ENCODE results near the gene AR. TPM values are rescaled to one million over a fixed set of nuclear protein-coding genes. Genes with fewer than 3 reads are reported as not detected.

The AR gene
- total and polyA plus RNA-seq, 10 of the 15 experiments (the other 5 are each of a cell fraction or from before 2014, with no cell fraction given) = 0.07 to 0.09 (median 0.08) TPM; not detected in 7

GRCh38 chrX:67613366-67613765 lies 69.5 kb downstream of the AR start:
- no peaks in the 10 kb centered on the region for H3K27me3 ChIP-seq (replicated peaks in 1 of 2; ENCODE audit: control insufficient read depth in 2 of 2, insufficient read depth in 2 of 2, low read length in 1 of 2)
- no TSS peak for BruUV-seq (replicated peaks)
- no peak overlapping the region for H3K4me3 ChIP-seq
- TF ChIP-seq, protein P1, sequence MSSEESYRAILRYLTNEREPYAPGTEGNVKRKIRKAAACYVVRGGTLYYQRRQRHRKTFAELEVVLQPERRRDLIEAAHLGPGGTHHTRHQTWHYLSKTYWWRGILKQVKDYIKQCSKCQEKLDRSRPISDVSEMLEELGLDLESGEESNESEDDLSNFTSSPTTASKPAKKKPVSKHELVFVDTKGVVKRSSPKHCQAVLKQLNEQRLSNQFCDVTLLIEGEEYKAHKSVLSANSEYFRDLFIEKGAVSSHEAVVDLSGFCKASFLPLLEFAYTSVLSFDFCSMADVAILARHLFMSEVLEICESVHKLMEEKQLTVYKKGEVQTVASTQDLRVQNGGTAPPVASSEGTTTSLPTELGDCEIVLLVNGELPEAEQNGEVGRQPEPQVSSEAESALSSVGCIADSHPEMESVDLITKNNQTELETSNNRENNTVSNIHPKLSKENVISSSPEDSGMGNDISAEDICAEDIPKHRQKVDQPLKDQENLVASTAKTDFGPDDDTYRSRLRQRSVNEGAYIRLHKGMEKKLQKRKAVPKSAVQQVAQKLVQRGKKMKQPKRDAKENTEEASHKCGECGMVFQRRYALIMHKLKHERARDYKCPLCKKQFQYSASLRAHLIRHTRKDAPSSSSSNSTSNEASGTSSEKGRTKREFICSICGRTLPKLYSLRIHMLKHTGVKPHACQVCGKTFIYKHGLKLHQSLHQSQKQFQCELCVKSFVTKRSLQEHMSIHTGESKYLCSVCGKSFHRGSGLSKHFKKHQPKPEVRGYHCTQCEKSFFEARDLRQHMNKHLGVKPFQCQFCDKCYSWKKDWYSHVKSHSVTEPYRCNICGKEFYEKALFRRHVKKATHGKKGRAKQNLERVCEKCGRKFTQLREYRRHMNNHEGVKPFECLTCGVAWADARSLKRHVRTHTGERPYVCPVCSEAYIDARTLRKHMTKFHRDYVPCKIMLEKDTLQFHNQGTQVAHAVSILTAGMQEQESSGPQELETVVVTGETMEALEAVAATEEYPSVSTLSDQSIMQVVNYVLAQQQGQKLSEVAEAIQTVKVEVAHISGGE (CRISPR knock-in tag; IDR thresholded peaks at IDR 0.05) = no peak
- no peak for TF ChIP-seq TBL1XR1 (IDR thresholded peaks at IDR 0.05; ENCODE audit: low read depth, low read length)
- TF ChIP-seq POU2F2 (IDR thresholded peaks at IDR 0.05; ENCODE audit: borderline replicate concordance, low read depth, low read length) = no peak
- TF ChIP-seq MEF2B (IDR thresholded peaks at IDR 0.05; ENCODE audit: partially characterized antibody, poor library complexity, severe bottlenecking) = no peak
- no peak for TF ChIP-seq BRCA1 (IDR thresholded peaks at IDR 0.05; ENCODE audit: low read depth, low read length)
- no peak for TF ChIP-seq EED (IDR thresholded peaks at IDR 0.05; ENCODE audit: low read depth)
- no peak for TF ChIP-seq CHD1 (IDR thresholded peaks at IDR 0.05; ENCODE audit: low read depth, low read length)
- TF ChIP-seq POLR2A (IDR thresholded peaks at IDR 0.05; ENCODE audit: low read depth, low read length) = no peak
- no peak for TF ChIP-seq HSF1 (IDR thresholded peaks at IDR 0.05; ENCODE audit: low read depth, low read length)
- TF ChIP-seq TCF12 (IDR thresholded peaks at IDR 0.05; ENCODE audit: low read depth, low read length) = no peak
- TF ChIP-seq CHD4 (IDR thresholded peaks at IDR 0.05) = no peak
- TF ChIP-seq MEF2A (IDR thresholded peaks at IDR 0.05; ENCODE audit: insufficient read depth, low read depth, low read length) = no peak
- ChIA-PET SMC1A (ENCODE audit: uncharacterized antibody, unreplicated experiment) (no interaction called here), RAD21 (ENCODE audit: unreplicated experiment) (no interaction called here), CTCF (no interaction called here), POLR2A (no interaction called here)
- intact Hi-C loops (cut with micrococcal nuclease; ENCODE audit: unreplicated experiment) (no loop called here), in situ Hi-C loops (cut with MboI) (no loop called here)
- no peaks in the 10 kb centered on the region; the same call in 2 of the 3 replicates for H3K9me3 ChIP-seq (replicated peaks; ENCODE audit: control insufficient read depth, insufficient read depth, low read length)
- H4K20me1 ChIP-seq (ENCODE audit: control insufficient read depth, insufficient read depth) = no peaks in the 10 kb centered on the region
- H3K79me2 ChIP-seq (ENCODE audit: control insufficient read depth, insufficient read depth, low read length) = no peaks in the 10 kb centered on the region
- no peak overlapping the region for H3K4me2 ChIP-seq (ENCODE audit: control insufficient read depth, insufficient read depth)
- no peak overlapping the region for H2AFZ ChIP-seq (ENCODE audit: control insufficient read depth, low read depth, low read length)
- no peaks in the 10 kb centered on the region for H3K36me3 ChIP-seq (ENCODE audit: control insufficient read depth in 2 of 2, insufficient read depth in 2 of 2, low read length in 1 of 2)
- DNase-seq (ENCODE audit: low read depth, low spot score) = no peak
- no peak for FAIRE-seq
- no peaks in the 10 kb centered on the region for H3K4me1 ChIP-seq (ENCODE audit: control insufficient read depth, insufficient read depth, low read length)
- ATAC-seq = no peak
- H3K9ac ChIP-seq (ENCODE audit: control insufficient read depth, insufficient read depth, low read length) = no peak overlapping the region
- no peak overlapping the region for H3K27ac ChIP-seq (ENCODE audit: control insufficient read depth, insufficient read depth)

Measured in GM12878 (cell line).